Activated naive CD4-positive, alpha-beta T cell treated with anti-CD3 and anti-CD28 coated beads, Interleukin-2, amount 50 U/mL, for 24 hours (primary cell): ENCODE measurements around the gene NR2F1-AS1.
A peak's percentile ranks its signal among the peaks of the same experiment; 100 is the strongest.

Experiments
- H3K27ac Mint-ChIP-seq: one replicate; pipeline ENCODE4 v1.8.0; 2021; ENCODE audit warnings: mild to moderate bottlenecking, mixed read lengths
- H3K27me3 Mint-ChIP-seq: one replicate; pipeline ENCODE4 v1.8.0; 2021; ENCODE audit warnings: mixed read lengths
- H3K36me3 Mint-ChIP-seq: one replicate; pipeline ENCODE4 v1.8.0; 2021; ENCODE audit warnings: mixed read lengths
- H3K4me1 Mint-ChIP-seq: one replicate; pipeline ENCODE4 v1.8.0; 2021; ENCODE audit warnings: mixed read lengths
- H3K4me3 Mint-ChIP-seq: one replicate; pipeline ENCODE4 v1.8.0; 2021; ENCODE audit warnings: mild to moderate bottlenecking, mixed read lengths
- H3K9me3 Mint-ChIP-seq: one replicate; pipeline ENCODE4 v1.8.0; 2021; ENCODE audit warnings: mixed read lengths

The NR2F1-AS1 gene

GRCh38 chr5:93607367-93608258 lies 26.6 kb upstream of the NR2F1-AS1 start:
- peaks cover 16% of the 10 kb centered on the region for H3K9me3 Mint-ChIP-seq
- H3K4me3 Mint-ChIP-seq = no peak overlapping the region
- peaks cover 13% of the 10 kb centered on the region for H3K4me1 Mint-ChIP-seq
- peaks cover 76% of the 10 kb centered on the region for H3K27me3 Mint-ChIP-seq
- no peak overlapping the region for H3K27ac Mint-ChIP-seq
- peaks cover 10% of the 10 kb centered on the region for H3K36me3 Mint-ChIP-seq

GRCh38 chr5:93606382-93606752 lies 25.3 kb upstream of the NR2F1-AS1 start:
- peaks cover 13% of the 10 kb centered on the region for H3K9me3 Mint-ChIP-seq
- peaks cover 13% of the 10 kb centered on the region for H3K4me1 Mint-ChIP-seq
- peaks cover 9% of the 10 kb centered on the region for H3K36me3 Mint-ChIP-seq
- H3K4me3 Mint-ChIP-seq = no peak overlapping the region
- peaks cover 67% of the 10 kb centered on the region for H3K27me3 Mint-ChIP-seq
- no peak overlapping the region for H3K27ac Mint-ChIP-seq

- H3K27ac Mint-ChIP-seq = no peak overlapping the region
- no peak overlapping the region for H3K4me3 Mint-ChIP-seq
- H3K4me1 Mint-ChIP-seq = peaks cover 13% of the 10 kb centered on the region
- peaks cover 53% of the 10 kb centered on the region for H3K27me3 Mint-ChIP-seq
- H3K36me3 Mint-ChIP-seq = peaks cover 8% of the 10 kb centered on the region
- peaks cover 6% of the 10 kb centered on the region for H3K9me3 Mint-ChIP-seq
Observed at GRCh38 chr5:93604644-93605515, 23.9 kb upstream of the NR2F1-AS1 start.

GRCh38 chr5:93603793-93604643 lies 23.0 kb upstream of the NR2F1-AS1 start:
- Mint-ChIP-seq H3K36me3 (peaks cover 8% of the 10 kb centered on the region), H3K27me3 (peaks cover 45% of the 10 kb centered on the region), H3K27ac (no peak overlapping the region), H3K9me3 (peaks cover 3% of the 10 kb centered on the region), H3K4me3 (no peak overlapping the region), H3K4me1 (peaks cover 13% of the 10 kb centered on the region)

- Mint-ChIP-seq H3K4me3 (no peak overlapping the region), H3K36me3 (peaks cover 8% of the 10 kb centered on the region), H3K27me3 (peaks cover 43% of the 10 kb centered on the region), H3K9me3 (peaks cover 3% of the 10 kb centered on the region), H3K4me1 (peaks cover 13% of the 10 kb centered on the region), H3K27ac (no peak overlapping the region)
Observed at GRCh38 chr5:93603078-93603792, 22.2 kb upstream of the NR2F1-AS1 start.

- Mint-ChIP-seq H3K4me1 (peaks cover 5% of the 10 kb centered on the region), H3K27ac (peak overlapping the region; percentile 51), H3K4me3 (no peak overlapping the region), H3K9me3 (peaks cover 3% of the 10 kb centered on the region), H3K36me3 (peaks cover 8% of the 10 kb centered on the region), H3K27me3 (peaks cover 39% of the 10 kb centered on the region)
Observed at GRCh38 chr5:93602241-93603077, 21.4 kb upstream of the NR2F1-AS1 start.

- Mint-ChIP-seq H3K27ac (peak overlapping the region; percentile 51), H3K27me3 (peaks cover 35% of the 10 kb centered on the region)
Observed at GRCh38 chr5:93601802-93602155, 20.8 kb upstream of the NR2F1-AS1 start.

GRCh38 chr5:93601071-93601801 lies 20.2 kb upstream of the NR2F1-AS1 start:
- H3K9me3 Mint-ChIP-seq = peaks cover 3% of the 10 kb centered on the region
- H3K4me1 Mint-ChIP-seq = peaks cover 3% of the 10 kb centered on the region
- H3K4me3 Mint-ChIP-seq = no peak overlapping the region
- H3K27me3 Mint-ChIP-seq = peaks cover 36% of the 10 kb centered on the region
- H3K36me3 Mint-ChIP-seq = peaks cover 8% of the 10 kb centered on the region
- H3K27ac Mint-ChIP-seq = peak overlapping the region; percentile 51

More at GRCh38 chr5:93601802-93602155, 20.8 kb upstream of the NR2F1-AS1 start:
- peaks cover 3% of the 10 kb centered on the region for H3K4me1 Mint-ChIP-seq
- no peak overlapping the region for H3K4me3 Mint-ChIP-seq
- H3K36me3 Mint-ChIP-seq = peaks cover 8% of the 10 kb centered on the region
- peaks cover 3% of the 10 kb centered on the region for H3K9me3 Mint-ChIP-seq

- H3K36me3 Mint-ChIP-seq = peaks cover 8% of the 10 kb centered on the region
- no peak overlapping the region for H3K27ac Mint-ChIP-seq
- peaks cover 39% of the 10 kb centered on the region for H3K27me3 Mint-ChIP-seq
- H3K4me1 Mint-ChIP-seq = peaks cover 3% of the 10 kb centered on the region
- H3K4me3 Mint-ChIP-seq = no peak overlapping the region
- peaks cover 3% of the 10 kb centered on the region for H3K9me3 Mint-ChIP-seq
Observed at GRCh38 chr5:93600409-93601070, 19.5 kb upstream of the NR2F1-AS1 start.

- H3K4me1 Mint-ChIP-seq = peaks cover 3% of the 10 kb centered on the region
- peaks cover 37% of the 10 kb centered on the region for H3K27me3 Mint-ChIP-seq
- peaks cover 8% of the 10 kb centered on the region for H3K36me3 Mint-ChIP-seq
- H3K4me3 Mint-ChIP-seq = no peak overlapping the region
- no peak overlapping the region for H3K27ac Mint-ChIP-seq
- H3K9me3 Mint-ChIP-seq = peaks cover 3% of the 10 kb centered on the region
Observed at GRCh38 chr5:93599399-93600120, 18.5 kb upstream of the NR2F1-AS1 start.

- H3K9me3 Mint-ChIP-seq = peaks cover 3% of the 10 kb centered on the region
- H3K27ac Mint-ChIP-seq = no peak overlapping the region
- H3K27me3 Mint-ChIP-seq = peaks cover 41% of the 10 kb centered on the region
- peaks cover 3% of the 10 kb centered on the region for H3K4me1 Mint-ChIP-seq
- H3K36me3 Mint-ChIP-seq = peaks cover 10% of the 10 kb centered on the region
- no peak overlapping the region for H3K4me3 Mint-ChIP-seq
Observed at GRCh38 chr5:93599001-93599379, 18.0 kb upstream of the NR2F1-AS1 start.

GRCh38 chr5:93598091-93599000 lies 17.3 kb upstream of the NR2F1-AS1 start:
- H3K9me3 Mint-ChIP-seq = peaks cover 3% of the 10 kb centered on the region
- H3K4me1 Mint-ChIP-seq = no peaks in the 10 kb centered on the region
- no peak overlapping the region for H3K27ac Mint-ChIP-seq
- peaks cover 43% of the 10 kb centered on the region for H3K27me3 Mint-ChIP-seq
- peaks cover 7% of the 10 kb centered on the region for H3K36me3 Mint-ChIP-seq
- no peak overlapping the region for H3K4me3 Mint-ChIP-seq
